Hepatocyte (in vitro differentiated cells): Measurements from ENCODE around the gene TTLL3. TPM values are rescaled to one million over a fixed set of nuclear protein-coding genes. Genes with fewer than 3 reads are reported as not detected.

Experiments used
- DNase-seq: peaks from one replicate; pipeline ENCODE4 v3.0.0-alpha.2; 2016; ENCODE audit warnings: low spot score
- H2AFZ ChIP-seq: fragments of 200-600 bp; sonication (generic); 2 replicates; pipeline ENCODE4 v1.6.0; 2016; ENCODE audit warnings: antibody characterized with exemption, mild to moderate bottlenecking
- H3K27ac ChIP-seq: fragments of 200-600 bp; sonication (generic); 2 replicates; pipeline ENCODE4 v1.5.1; 2016; ENCODE audit warnings: mild to moderate bottlenecking
- H3K27me3 ChIP-seq: fragments of 200-600 bp; sonication (generic); 2 replicates; pipeline ENCODE4 v1.6.1; 2016
- H3K36me3 ChIP-seq: fragments of 200-600 bp; sonication (generic); replicated peaks from 2 replicates; pipeline ENCODE4 v1.5.1; 2016; ENCODE audit warnings: low read depth; ENCODE audit not compliant: insufficient read depth
- H3K4me1 ChIP-seq: fragments of 200-600 bp; sonication (generic); 2 replicates; pipeline ENCODE4 v1.5.1; 2016; ENCODE audit warnings: mild to moderate bottlenecking, moderate library complexity; ENCODE audit not compliant: insufficient read depth
- H3K4me2 ChIP-seq: fragments of 200-600 bp; sonication (generic); 2 replicates; pipeline ENCODE4 v1.6.0; 2016
- H3K4me3 ChIP-seq: fragments of 200-600 bp; sonication (generic); 2 replicates; pipeline ENCODE4 v1.5.1; 2016; ENCODE audit warnings: mild to moderate bottlenecking
- H3K79me2 ChIP-seq: fragments of 200-600 bp; sonication (generic); 2 replicates; pipeline ENCODE4 v1.6.0; 2017; ENCODE audit warnings: mild to moderate bottlenecking
- H3K9me2 ChIP-seq: fragments of 200-600 bp; sonication (generic); replicated peaks from 2 replicates; pipeline ENCODE4 v1.6.0; 2017; ENCODE audit warnings: mild to moderate bottlenecking; ENCODE audit not compliant: insufficient read depth
- H3K9me3 ChIP-seq: fragments of 200-600 bp; sonication (generic); 2 replicates; pipeline ENCODE4 v1.5.1; 2016; ENCODE audit warnings: low read depth, mild to moderate bottlenecking
- H4K20me1 ChIP-seq: fragments of 200-600 bp; sonication (generic); 2 replicates; pipeline ENCODE4 v1.6.0; 2016; ENCODE audit warnings: mild to moderate bottlenecking; ENCODE audit not compliant: insufficient read depth, poor library complexity, severe bottlenecking
- EZH2 ChIP-seq: fragments of 200-600 bp; sonication (generic); IDR thresholded peaks from 2 replicates; pipeline ENCODE4 v1.6.1; 2016; ENCODE audit warnings: antibody characterized with exemption, mild to moderate bottlenecking, borderline replicate concordance
- EZH2phosphoT487 ChIP-seq: fragments of 200-600 bp; sonication (generic); IDR thresholded peaks from one replicate; pipeline ENCODE4 v1.6.1; 2018; ENCODE audit warnings: antibody characterized with exemption, mild to moderate bottlenecking, low read depth, moderate library complexity; ENCODE audit not compliant: unreplicated experiment, severe bottlenecking
- WGBS: methylation state at CpG from one replicate; pipeline ENCODE4 v1.1.6; 2016; ENCODE audit warnings: low lambda C conversion rate; ENCODE audit errors: missing lambda C conversion rate; 5-methylcytosine and 5-hydroxymethylcytosine counted together
- polyA plus RNA-seq: library from polyadenylated mRNA; unstranded; fragments of >200 nt; fragmentation: Nextera tagmentation; extraction: Ambion mirVana; gene quantifications from 2 replicates; pipeline ENCODE4 v1.2.1, GENCODE V29; 2016
- total RNA-seq: library from RNA; depleted of rRNA; stranded (reverse); fragments of >200 nt; gene quantifications from 2 replicates; pipeline ENCODE4 v1.2.3, GENCODE V29; 2014
- TF ChIP-seq, protein P1 (sequence below): fragments of 200-600 bp; sonication (generic); IDR thresholded peaks from 2 replicates; pipeline ENCODE4 v1.5.1; 2016; ENCODE audit warnings: antibody characterized with exemption, mild to moderate bottlenecking; ENCODE audit not compliant: poor library complexity

The TTLL3 gene
- total and polyA plus RNA-seq, 2 experiments from 2014 or later = 21.5 to 27.4 TPM

- 92% methylated on average over 4 of the region's 4 CpGs for WGBS
- Histone ChIP-seq H3K9me3 (no peaks in the 10 kb centered on the region), H3K79me2 (peaks cover 9% of the 10 kb centered on the region), H3K9me2 (no peaks in the 10 kb centered on the region), H3K36me3 (peaks cover 5% of the 10 kb centered on the region), H3K4me2 (no peak overlapping the region), H3K27ac (no peak overlapping the region), H3K4me3 (no peak overlapping the region), H3K27me3 (no peaks in the 10 kb centered on the region), H2AFZ (no peak overlapping the region), H3K4me1 (no peaks in the 10 kb centered on the region), H4K20me1 (no peaks in the 10 kb centered on the region)
- DNase-seq = no peak
- TF ChIP-seq, protein P1, sequence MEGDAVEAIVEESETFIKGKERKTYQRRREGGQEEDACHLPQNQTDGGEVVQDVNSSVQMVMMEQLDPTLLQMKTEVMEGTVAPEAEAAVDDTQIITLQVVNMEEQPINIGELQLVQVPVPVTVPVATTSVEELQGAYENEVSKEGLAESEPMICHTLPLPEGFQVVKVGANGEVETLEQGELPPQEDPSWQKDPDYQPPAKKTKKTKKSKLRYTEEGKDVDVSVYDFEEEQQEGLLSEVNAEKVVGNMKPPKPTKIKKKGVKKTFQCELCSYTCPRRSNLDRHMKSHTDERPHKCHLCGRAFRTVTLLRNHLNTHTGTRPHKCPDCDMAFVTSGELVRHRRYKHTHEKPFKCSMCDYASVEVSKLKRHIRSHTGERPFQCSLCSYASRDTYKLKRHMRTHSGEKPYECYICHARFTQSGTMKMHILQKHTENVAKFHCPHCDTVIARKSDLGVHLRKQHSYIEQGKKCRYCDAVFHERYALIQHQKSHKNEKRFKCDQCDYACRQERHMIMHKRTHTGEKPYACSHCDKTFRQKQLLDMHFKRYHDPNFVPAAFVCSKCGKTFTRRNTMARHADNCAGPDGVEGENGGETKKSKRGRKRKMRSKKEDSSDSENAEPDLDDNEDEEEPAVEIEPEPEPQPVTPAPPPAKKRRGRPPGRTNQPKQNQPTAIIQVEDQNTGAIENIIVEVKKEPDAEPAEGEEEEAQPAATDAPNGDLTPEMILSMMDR = no peak
- TF ChIP-seq EZH2 = no peak
- no peak for TF ChIP-seq EZH2phosphoT487
Measured at GRCh38 chr3:9838856-9839255, 28.8 kb downstream of the TTLL3 start.

DNA sequence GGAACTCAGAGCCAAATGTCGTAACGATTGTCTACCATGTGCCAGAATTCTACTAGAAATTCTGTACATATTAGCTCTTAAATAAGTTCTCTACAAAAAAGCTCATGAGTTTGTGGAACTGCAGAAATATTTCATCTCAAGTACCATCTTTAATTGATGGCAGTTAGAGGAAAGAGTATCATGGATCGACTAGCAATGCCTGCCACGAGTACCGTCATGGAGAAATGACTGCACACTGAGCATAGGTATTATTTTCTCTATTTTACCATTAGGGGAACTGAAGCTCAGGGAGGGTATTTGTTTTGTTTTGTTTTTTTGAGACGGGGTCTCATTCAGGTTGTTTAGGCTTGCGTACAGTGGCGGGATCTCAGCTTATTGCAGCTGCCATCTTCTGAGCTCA, 31.0 kb downstream of the TTLL3 start:
- no peaks in the 10 kb centered on the region for H3K27me3 ChIP-seq
- no peaks in the 10 kb centered on the region for H3K9me3 ChIP-seq
- no peak overlapping the region for H3K4me3 ChIP-seq
- H3K79me2 ChIP-seq = peaks cover 9% of the 10 kb centered on the region
- no peak overlapping the region for H3K4me2 ChIP-seq
- TF ChIP-seq, protein P1 = no peak
- TF ChIP-seq EZH2 = no peak
- no peak for TF ChIP-seq EZH2phosphoT487
- H3K36me3 ChIP-seq = peaks cover 5% of the 10 kb centered on the region
- no peak for DNase-seq
- H3K4me1 ChIP-seq = peaks cover 4% of the 10 kb centered on the region
- H2AFZ ChIP-seq = no peak overlapping the region
- WGBS = 84% methylated on average over 8 of the region's 8 CpGs
- H4K20me1 ChIP-seq = no peaks in the 10 kb centered on the region
- no peaks in the 10 kb centered on the region for H3K9me2 ChIP-seq
- H3K27ac ChIP-seq = no peak overlapping the region

DNA sequence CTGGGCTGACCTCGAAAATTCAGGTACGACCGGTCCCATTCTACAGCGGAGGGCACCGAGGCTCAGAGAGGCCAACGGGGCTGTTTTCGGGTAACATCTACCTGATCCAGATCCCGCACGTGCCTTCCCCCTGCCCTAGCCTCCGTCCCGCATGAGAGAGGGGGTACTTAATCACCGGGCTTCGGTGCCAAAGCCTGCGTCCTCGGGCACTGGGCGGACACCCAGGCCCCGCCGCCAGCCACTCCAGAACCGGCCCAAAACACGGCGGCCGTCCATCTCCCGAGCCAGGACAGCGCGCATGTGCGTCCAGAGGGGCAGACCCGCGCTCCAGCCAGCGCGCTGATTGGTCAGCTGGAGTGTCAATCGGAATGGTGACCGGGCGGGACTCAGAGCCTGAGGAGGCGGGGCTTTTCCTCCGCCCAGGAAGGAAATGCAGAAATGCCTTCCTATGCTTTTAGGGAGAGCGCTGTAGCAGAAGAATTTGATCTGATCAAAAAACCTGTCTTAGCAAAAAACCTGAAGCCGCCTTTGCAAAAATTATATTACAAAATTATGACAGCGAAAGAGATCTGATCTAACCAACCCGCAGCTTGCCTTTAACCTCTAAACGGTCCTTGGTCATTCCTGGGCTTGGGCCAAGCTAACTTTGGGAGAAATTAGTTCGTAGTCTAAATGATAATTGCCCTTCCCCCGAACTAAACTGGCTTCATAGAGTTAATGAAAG, 33.8 kb downstream of the TTLL3 start, which contains the start of gene RPUSD3:
RPUSD3 (minus strand) TSS at position 294 of the 724 bp plus-strand sequence; CDS start at position 276, 18 bp downstream.
- Histone ChIP-seq H3K4me3 (peak within 1 kb of the TSS; percentile 53), H3K9me2 (no peaks in the 10 kb centered on the region), H3K9me3 (no peaks in the 10 kb centered on the region), H3K4me2 (peak within 1 kb of the TSS; percentile 92), H3K36me3 (peaks cover 5% of the 10 kb centered on the region), H3K27ac (peak within 1 kb of the TSS; percentile 52), H2AFZ (peak within 1 kb of the TSS; percentile 76), H4K20me1 (no peaks in the 10 kb centered on the region), H3K79me2 (peaks cover 9% of the 10 kb centered on the region), H3K4me1 (peaks cover 4% of the 10 kb centered on the region), H3K27me3 (no peaks in the 10 kb centered on the region)
- WGBS = 2% methylated on average over 42 of the region's 42 CpGs
- DNase-seq = peak; percentile 97
- no peak for TF ChIP-seq EZH2
- TF ChIP-seq, protein P1 = no peak
- no peak for TF ChIP-seq EZH2phosphoT487
